Endometrial microvascular endothelial cells (primary cell): ENCODE data around the gene FGF1. TPM values are rescaled to one million over a fixed set of nuclear protein-coding genes. Genes with fewer than 3 reads are reported as not detected.

Experiments used
- in situ Hi-C: cut with HindIII; loops from 2 replicates; pipeline ENCODE4 v1.10.0; 2017; ENCODE audit warnings: low sequenced_read_pairs, low pct_unique_long_range_greater_than_20kb; ENCODE audit errors: inconsistent ontology term
- total RNA-seq: library from RNA; depleted of rRNA; stranded (reverse); fragments of >200 nt; gene quantifications from one replicate; pipeline ENCODE4 v1.2.3, GENCODE V29; 2015; ENCODE audit errors: inconsistent ontology term

The FGF1 gene
- total RNA-seq, 1 donor from 2014 or later: 0.37 TPM

DNA sequence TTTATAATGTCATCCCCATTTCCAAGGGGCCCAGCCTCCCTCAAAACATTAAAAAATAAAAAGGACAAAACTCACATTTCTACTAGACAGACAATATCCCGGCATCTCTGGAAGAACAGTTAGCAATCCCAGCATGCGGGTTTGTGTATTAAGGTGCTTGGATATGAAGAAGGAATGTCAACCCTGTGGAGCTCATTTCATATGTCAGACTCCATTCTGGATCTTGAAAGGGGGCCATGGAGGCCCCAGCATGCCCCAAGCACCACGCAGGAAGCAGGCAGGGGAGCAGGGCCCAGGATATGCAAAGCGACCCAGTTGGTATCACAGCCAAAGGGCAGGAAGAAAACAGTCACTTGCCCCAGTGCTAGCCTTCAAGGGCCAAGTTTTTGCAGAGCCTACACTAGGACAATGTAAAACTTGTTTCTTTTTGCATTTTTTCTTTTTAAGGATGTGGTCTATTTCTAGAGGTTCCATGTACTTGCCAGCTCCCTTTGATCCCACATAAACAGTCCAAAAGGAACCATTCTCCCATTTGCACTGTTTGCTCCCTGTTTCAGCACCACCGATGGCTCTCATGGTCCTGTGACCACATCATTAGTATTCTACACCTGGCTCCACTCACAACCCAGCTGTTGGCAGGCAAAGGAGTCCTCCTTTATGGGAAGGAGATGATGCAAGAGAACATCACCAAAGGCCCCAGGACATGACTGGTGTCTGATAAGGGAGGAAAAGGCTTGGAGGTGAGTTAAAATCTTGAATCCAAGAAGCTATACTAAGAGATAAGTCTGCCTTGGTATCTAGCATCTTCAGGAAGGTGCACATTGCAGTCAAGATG lies 58.3 kb downstream of the FGF1 start:
- in situ Hi-C loops: no loop called here

- in situ Hi-C loops: no loop called here
These were observed 59.1 kb downstream of the FGF1 start for GRCh38 chr5:142626786-142627185.

DNA sequence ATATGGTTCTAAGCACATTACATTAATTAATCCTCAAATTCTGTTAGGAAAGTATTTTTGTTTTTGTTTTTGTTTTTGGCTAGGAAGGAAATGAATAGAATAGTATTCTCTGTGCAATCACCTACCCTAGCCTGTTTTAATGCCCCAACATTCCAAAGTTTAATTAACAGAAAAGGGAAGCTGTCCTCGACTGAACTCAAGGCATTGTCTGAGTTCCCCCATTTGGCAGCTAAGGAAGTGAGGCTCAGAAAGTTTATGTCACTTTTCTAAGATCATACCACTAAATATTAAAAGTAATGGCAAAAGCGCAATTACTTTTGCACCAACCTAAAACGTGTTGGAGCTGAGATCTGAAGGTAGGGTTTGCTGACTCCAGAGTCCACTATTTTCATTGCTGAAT lies 59.8 kb downstream of the FGF1 start:
- in situ Hi-C loops: no loop called here

DNA sequence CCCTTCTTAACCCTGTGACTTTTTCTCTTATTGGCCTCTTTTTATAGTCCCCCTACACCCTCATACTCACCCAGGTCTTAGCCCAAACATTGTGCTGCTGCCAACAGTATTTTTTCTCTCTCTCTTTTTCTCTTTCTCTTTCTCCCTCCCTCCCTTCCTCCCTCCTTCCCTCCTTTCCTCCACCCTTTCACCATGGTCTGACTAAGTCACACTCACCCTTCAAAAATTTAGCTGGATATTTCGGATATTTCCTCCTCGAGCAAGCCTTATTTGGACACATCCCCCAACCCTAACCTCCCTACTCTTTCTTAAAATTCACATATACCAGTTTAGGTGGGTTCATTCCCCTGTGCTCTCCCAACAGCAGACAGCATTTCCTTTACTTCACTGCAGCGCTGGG lies 64.7 kb downstream of the FGF1 start:
- in situ Hi-C loops: no loop called here

GRCh38 chr5:142619815-142620214 lies 66.1 kb downstream of the FGF1 start:
- in situ Hi-C loops: no loop called here

DNA sequence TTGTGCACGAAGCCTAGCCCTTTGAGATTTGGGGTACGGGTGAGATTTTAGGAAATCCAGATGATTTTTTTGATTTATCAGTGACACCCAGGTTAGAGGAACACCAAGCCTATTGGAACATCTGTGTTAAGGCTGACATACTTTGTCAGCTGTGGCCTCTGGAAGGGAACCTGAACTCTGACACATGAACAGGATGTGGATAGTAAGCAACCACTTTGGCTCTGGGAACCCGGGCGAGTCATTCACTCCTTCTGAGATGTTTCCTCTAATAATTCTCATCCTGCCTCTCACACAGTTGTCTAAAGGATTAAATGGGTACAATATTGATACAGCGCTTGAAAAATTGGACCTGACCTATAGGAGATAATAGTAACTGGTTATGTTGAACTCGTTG lies 67.8 kb downstream of the FGF1 start:
- in situ Hi-C loops: no loop called here

GRCh38 chr5:142617416-142618129 lies 68.3 kb downstream of the FGF1 start:
- in situ Hi-C loops: no loop called here

DNA sequence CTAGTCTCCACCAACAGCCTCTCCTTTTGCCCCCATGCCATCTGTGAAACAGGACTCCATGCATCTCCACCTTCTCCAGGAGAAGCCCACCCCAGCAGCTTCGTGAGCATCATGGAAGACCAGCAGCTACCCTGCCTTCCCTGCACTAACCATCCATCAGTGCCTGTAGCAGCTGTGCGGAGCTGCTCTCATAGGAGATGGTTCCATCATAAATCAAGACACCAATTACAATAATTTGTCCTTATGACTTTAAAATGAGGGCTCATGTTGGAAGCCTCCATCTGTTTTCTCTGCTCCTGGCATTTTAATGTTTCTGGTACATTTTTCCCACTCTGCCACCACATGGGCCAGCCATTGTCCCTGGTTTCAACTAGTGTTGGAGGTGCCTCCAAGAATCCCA lies 69.9 kb downstream of the FGF1 start:
- in situ Hi-C loops: no loop called here

GRCh38 chr5:142614054-142614453 lies 71.8 kb downstream of the FGF1 start:
- in situ Hi-C loops: loop anchor here (5.0 kb wide), 1 partner anchor 78 kb away; no protein-coding TSS in a partner anchor

GRCh38 chr5:142613271-142613671 lies 72.6 kb downstream of the FGF1 start:
- in situ Hi-C loops: loop anchor here (5.0 kb wide), 1 partner anchor 79 kb away; no protein-coding TSS in a partner anchor

GRCh38 chr5:142612494-142613270 lies 73.2 kb downstream of the FGF1 start:
- in situ Hi-C loops: loop anchor here (5.0 kb wide), 1 partner anchor 80 kb away; no protein-coding TSS in a partner anchor

DNA sequence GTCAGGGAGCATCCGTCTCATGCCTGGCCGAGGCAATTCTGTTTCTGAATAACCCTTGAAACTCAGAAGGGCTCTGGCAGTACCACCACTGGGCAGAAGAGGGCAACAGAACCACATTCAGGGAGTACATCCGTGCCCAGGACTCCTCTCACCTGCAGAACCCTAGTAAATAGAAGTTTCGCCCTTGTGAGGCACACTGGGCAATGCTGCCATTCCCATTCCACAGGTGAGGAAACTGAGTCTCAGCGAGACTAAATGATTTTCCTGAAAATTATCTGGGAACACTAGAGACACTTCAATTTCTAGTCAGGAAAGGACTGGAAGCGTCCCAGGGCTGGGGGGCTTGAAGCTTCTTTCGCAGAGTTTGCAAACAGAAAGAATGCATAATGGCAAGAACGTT lies 74.7 kb downstream of the FGF1 start:
- in situ Hi-C loops: loop anchor here (5.0 kb wide), 1 partner anchor 81 kb away; no protein-coding TSS in a partner anchor

GRCh38 chr5:142610176-142611001 lies 75.5 kb downstream of the FGF1 start:
- in situ Hi-C loops: loop anchor here (5.0 kb wide), 1 partner anchor 82 kb away; no protein-coding TSS in a partner anchor

GRCh38 chr5:142609142-142609541 lies 76.7 kb downstream of the FGF1 start:
- in situ Hi-C loops: no loop called here

GRCh38 chr5:142608081-142608480 lies 77.8 kb downstream of the FGF1 start:
- in situ Hi-C loops: no loop called here

DNA sequence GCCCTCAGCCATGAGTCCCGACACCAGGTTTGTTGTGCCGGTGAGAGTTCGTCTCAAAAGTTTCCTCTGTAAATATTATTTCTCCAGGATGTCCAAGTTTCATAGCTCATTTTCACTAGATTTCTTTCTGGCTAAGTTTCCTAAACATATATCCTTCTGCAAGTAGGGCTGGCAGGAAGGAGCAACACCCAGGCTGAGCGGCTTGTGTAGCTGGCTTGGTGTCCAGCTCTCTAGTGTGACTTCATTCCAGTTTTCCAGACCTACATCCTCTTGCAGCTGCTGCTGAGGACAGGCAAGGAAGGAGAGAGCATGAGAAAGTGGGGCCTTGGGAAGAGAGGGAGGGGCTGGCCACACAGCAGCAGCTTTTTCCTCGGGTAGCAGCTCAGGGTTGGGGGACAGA lies 80.3 kb downstream of the FGF1 start:
- in situ Hi-C loops: no loop called here

GRCh38 chr5:142602720-142603245 lies 83.1 kb downstream of the FGF1 start:
- in situ Hi-C loops: no loop called here

- in situ Hi-C loops: no loop called here
These were observed 84.5 kb downstream of the FGF1 start for GRCh38 chr5:142601432-142601831.
